Hematopoietic multipotent progenitor cell (in vitro differentiated cells): ENCODE measurements around the gene NGLY1. TPM values are rescaled to one million over a fixed set of nuclear protein-coding genes. Genes with fewer than 3 reads are reported as not detected.
A peak's percentile ranks its signal among the peaks of the same experiment; 100 is the strongest.

Experiments used
- DNase-seq, 3 donors: peaks; one replicate each; pipeline ENCODE4 v3.0.0-alpha.2; 2011 to 2015; ENCODE audit warnings: low read depth in 2 of 3, low spot score in 2 of 3
- total RNA-seq: library from RNA; depleted of rRNA; stranded (reverse); fragments of >200 nt; gene quantifications from one replicate; pipeline ENCODE4 v1.2.3, GENCODE V29; 2012

NGLY1 gene
- total RNA-seq, 1 donor = 33.4 TPM

GRCh38 chr3:25713341-25713985, 69.8 kb downstream of the NGLY1 start:
- DNase-seq = no peak

- DNase-seq = no peak
These were observed 72.2 kb downstream of the NGLY1 start for GRCh38 chr3:25711090-25711489.

DNA sequence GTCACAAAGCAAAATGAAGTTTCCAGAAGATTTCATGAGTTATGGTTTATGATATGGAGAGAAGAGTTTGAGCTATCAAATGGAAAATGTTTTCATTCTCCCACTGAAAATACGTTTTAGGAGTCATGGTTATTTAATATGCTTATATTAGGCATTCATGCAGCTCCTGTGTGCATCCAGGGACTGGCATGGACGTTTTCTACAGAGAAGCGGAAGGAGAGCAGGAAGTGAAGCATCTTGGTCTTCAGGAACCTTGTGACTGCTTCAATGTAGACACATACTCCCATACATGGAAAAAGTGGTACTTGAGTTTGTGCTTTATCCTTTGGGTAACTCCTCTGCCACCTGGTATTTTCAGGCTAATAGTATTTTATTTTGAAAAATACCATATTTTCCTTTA, 75.2 kb downstream of the NGLY1 start:
- DNase-seq = no peak

DNA sequence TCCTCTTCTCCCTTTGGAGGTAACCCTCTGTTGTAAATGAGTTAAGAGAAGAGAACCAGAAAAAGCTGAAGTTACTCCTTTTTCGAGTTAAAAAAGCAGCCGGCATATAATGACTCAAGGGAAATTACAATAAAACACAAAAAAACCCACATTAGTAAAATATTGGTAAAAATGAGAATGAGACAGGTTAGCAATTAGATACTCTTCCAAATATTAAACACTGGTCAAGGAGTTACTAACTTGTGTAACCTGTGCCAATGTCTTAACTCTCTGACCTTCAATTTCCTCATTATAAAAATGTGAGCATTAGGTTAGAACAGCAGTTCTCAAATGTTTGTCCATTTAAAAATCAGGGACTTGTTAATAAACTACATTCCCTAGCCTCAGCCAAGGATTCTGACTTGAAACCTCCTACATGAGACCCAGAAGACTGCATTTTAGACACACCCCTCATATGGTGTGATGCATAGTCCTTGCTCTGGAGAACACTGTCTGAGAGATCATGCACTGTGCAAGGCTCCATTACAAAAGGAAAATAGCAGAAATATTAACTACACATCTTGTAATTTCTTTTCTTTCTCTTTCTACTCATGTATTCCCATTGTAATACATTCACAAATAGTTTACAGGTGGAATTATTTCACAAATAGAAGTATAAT, 75.8 kb downstream of the NGLY1 start:
- no peak for DNase-seq

DNA sequence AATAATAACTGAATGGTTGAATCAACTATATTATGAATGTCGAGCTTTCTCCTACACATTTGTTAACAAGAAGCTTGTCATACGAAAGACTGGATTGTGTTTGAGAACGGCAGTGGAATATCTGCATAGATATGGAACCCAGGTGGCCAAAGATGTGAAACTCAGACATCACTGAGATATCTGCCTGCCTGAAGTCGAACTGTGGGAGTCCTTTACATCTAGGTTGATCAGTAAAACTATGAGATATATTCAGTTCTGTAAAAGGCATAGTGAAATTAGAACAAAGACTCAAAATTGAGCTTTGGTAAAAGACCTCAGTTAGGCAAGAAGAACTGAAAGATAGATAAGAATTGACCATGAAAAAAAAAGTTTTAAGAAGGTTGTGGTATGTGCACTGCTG, 77.0 kb downstream of the NGLY1 start:
- DNase-seq = no peak

- no peak for DNase-seq
These were observed 85.7 kb downstream of the NGLY1 start for GRCh38 chr3:25697553-25697952.

DNA sequence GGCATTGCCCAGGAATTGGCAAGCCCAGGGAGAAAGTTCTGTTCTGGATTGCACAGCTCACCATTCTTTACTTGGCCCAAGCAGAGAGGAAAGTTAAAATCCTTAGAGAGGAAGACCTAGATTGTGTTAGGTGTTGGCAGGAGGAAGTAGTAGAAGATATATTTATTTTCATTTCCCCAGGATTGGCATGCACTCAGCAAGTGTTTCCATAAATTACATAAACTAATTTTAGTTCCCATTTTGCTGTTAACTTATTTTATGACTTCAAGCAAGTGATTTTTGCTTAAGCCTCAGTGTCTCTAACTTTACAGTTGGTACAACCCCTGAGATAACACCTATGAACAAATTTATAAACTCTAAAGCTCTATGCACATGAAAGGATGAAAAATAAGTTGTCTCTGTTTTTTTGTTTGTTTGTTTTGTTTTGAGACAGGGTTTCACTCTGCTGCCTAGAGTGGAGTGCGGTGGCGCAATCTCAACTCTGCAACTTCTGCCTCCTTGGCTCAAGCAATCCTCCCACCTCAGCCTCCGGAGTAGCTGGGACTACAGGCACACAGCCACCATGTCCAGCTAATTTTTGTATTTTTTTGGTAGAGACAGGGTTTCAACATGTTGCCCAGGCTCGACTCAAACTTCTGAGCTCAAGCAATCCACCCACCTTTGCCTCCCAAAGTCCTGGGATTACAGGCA, 87.4 kb downstream of the NGLY1 start:
- DNase-seq = peak in 1 of 3 donors; percentile 6

DNA sequence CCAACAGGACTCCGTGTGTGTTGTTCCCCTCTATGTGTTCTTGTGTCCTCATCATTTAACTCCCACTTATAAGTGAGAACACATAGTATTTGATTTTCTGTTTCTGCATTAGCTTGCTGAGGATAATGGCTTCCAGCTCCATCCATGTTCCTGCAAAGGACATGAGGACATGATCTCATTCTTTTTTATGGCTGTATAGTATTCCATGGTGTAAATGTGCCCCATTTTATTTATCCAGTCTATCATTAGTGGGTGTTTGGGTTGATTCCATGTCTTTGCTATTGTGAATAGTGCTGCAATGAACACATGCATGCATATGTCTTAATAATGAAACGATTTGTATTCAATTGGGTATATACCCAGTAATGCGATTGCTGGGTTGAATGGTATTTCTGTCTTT, 90.0 kb downstream of the NGLY1 start:
- DNase-seq = no peak

DNA sequence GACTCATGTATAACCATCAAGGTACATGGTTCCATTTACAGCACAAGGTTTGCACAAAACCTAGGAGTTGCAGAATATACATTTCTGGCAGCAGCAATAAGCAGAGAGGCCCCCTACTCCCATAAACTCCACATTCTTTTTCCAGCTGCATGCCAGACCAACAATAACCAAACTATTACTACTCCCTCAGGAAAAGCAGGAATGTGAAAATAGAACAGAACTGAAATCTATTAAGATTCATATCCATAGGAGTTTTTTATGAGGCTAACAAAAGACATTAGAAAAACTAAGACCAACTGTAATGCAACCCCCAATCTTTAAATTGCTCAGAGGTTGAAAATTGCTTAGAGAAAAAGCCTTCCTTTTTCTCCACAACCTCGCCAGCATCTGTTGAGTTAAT, 90.9 kb downstream of the NGLY1 start:
- no peak for DNase-seq

DNA sequence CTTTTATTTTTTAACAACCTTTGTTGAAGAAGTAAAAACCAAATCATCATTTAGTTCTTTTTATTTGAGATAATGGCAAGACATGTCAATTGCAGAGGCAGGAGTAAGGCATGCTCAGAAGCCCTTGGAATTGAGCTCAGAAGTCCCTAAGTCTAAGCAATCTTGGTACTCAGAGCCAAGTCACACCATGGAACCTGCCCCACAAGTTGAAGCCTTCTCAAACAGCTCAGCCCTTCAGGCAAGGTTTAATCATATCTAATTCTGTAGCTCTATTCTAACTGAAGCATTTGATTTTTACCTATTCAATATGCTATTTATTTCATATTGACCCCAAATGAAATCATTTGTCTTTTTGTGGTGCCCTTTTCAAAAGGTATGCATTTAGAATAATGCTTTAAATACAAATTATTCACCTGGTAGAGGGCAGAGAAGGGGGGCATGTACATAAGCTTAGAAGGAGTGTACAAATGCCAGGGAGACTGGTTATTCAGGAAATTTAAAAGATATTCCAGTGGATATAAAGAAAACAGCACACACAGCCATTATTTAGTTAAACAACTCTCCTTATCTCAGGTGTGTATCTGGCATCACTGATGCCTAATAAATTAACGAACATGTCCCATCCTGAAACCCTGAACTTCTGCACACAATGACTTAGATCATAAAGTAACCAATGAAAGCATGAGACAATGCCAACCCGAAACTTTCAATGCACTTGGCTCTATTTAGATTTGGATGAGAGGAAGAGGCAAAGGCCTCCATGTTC, 92.3 kb downstream of the NGLY1 start:
- DNase-seq = no peak

DNA sequence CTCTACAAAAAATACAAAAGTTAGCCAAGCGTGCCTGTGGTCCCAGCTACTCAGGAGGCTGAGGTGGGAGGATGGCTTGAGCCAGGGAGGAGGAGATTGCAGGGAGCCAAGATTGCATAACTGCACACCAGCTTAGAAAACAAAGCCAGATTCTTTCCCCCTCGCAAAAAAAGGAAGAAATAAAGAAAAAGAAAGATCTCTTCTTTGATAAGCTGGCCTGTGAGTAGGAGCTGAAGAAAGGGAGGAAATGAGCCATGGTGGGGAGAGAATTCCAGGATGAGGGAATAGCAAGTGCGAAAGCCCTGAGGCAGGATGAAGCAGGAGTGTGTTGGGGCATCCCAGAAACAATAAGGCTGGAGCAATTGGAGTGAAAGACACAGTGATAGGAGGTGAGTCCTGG, 94.0 kb downstream of the NGLY1 start:
- DNase-seq = no peak

- no peak for DNase-seq
These were observed 95.5 kb downstream of the NGLY1 start for GRCh38 chr3:25687742-25688141.

GRCh38 chr3:25686766-25687165, 96.5 kb downstream of the NGLY1 start:
- DNase-seq = no peak

DNA sequence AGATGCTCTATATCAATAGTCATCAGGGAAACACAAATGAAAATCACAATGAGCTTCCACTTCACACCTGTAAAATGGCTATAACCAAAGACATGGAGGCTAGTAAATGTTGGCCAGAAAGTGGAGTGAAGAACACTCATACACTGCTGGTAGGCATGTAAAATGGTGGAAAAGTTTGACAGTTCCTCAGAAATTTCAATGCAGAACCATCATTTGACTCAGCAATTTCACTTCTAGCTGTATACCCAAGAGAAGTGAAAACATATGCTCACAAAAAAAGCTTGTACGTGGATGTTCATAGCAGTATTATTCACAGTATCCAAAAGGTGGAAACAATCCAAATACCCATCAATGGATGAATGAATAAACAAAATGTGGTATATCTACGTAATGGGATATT, 99.4 kb downstream of the NGLY1 start:
- DNase-seq = no peak

- DNase-seq = no peak
These were observed 99.8 kb downstream of the NGLY1 start for GRCh38 chr3:25683410-25683809.

DNA sequence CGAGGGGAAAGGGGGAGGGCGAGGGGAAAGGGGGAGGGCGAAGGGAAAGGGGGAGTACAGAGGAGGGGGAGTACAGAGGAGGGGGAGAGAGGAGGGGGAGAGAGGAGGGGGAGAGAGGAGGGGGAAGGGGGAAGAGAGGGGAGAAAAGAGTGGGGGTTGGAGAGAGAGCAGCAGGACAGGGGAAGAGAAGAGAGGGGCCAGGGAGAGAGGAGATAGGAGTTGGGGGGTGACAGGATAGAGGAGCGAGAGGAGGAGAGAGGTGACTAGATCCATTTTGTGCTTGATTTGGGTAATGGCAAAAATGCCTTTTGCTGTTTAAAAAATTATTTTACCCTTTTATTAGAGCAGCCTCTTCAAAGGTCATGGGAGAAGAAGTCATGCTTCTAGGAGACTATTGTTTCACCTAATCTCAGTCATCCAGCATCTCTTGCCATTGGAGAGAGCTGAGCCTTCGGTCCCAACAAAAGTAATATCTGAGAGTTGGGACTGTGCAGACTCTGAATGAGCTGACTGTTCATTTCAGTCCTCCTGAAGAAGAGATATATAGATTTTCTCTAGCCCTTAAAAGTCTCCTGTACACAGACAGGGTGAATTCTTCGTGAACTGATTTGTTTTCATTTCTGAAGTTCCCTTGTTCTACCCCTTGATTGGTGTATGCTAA, 103.5 kb downstream of the NGLY1 start:
- DNase-seq = no peak

DNA sequence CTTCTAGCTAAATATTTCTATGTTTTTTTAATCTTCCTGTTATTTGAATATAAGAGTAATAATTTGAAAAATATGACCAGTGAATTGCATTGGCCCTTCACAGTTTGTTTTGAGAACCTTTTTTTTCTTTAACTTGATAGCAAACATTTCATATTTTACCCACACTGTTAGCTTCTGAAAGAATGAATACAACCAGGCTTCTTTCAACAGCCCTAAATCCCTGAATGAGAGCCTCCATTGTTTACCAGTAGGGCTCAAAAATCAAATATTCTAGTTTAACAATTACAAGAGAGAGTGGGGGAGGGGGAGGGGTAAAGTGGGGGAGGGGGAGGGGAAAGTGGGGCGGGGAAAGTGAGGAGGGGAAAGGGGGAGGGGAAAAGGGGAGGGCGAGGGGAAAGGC, 104.1 kb downstream of the NGLY1 start:
- DNase-seq = no peak

- DNase-seq = no peak
These were observed 104.7 kb downstream of the NGLY1 start for GRCh38 chr3:25678581-25678980.

DNA sequence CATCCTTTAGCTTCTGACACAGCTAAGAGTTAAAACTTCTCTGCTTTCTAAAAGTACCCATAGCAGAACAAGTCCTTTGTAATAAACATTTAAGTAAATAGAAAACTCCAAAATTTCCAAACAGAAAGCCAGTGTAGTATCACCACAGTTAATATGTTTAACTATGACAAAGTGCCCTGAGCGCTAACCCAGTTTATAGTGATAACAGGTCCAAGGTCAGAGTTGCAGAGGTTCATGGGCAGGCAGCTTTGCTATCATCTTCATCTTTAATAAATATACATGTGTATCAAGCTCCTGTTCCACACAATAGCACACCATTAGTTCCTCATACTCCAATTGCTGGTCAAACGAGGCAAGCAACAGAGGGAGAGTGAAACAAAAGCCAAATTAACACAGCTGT, 106.1 kb downstream of the NGLY1 start:
- DNase-seq = no peak

DNA sequence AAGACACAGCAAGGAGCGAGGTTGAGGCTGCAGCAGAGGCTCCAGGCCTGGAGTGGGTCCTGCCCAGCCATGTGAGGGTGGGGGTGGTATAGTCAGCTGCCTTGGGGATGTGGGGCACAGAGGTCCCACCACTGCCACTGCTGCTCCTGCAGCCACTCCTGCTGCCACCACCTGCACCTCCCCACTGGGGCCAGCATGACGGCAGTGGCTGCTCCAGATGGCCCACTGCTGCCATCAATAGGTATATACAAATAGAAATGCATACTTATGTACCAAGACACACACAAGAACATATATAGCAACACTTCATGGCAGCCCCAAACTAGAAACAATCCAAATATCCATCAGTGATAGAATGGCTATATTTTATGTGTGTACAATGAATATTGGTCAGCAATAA, 108.6 kb downstream of the NGLY1 start:
- DNase-seq = no peak

DNA sequence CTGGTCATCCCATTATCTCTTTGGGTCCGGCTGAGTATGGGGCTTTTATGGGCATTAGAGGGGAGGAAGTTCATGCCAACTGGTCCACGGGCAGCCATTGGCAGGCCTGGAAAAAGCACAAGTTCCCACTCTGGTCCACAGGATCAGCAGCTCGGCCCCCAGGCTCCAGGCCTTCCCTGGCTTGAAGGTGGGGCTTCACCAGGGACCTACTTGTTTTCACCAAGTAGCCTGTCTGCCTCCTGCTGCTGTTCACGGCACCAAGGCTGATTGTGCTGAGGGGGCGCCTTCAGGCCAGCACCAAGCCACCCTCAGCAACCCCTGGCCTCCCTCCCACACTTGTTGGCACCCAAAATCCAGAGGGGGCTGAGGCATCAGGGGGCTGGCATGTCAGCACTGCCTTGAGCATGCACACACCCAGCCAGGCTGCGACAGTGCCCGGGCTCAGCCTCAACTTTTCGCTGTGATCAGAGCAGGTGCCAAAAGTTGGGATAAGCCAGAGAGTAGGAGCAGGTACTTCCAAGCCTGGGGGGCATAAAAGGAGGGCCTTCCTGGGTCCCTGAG, 109.4 kb downstream of the NGLY1 start:
- no peak for DNase-seq
